C4-2B (cell line): Measurements from ENCODE around the gene GAGE1.
"Not testable (repeated sequence)": the region's sequence is repeated elsewhere in the genome, so short reads cannot be mapped to it uniquely, and the experiment has no call there.

ENCODE experiments used
- CTCF ChIP-seq: fragments of 450-650 bp; conservative IDR thresholded peaks from 2 replicates; pipeline ENCODE4 v1.5.1; 2017; ENCODE audit warnings: mild to moderate bottlenecking
- ZFX ChIP-seq: fragments of 450-650 bp; IDR thresholded peaks from 2 replicates; pipeline ENCODE4 v1.6.1; 2017

GRCh38 chrX:49590488-49590887, 8.3 kb upstream of the GAGE1 start:
- TF ChIP-seq CTCF, ZFX: not testable (repeated sequence)
